ENCODE data around the gene ADAM10.

The ADAM10 gene

DNA sequence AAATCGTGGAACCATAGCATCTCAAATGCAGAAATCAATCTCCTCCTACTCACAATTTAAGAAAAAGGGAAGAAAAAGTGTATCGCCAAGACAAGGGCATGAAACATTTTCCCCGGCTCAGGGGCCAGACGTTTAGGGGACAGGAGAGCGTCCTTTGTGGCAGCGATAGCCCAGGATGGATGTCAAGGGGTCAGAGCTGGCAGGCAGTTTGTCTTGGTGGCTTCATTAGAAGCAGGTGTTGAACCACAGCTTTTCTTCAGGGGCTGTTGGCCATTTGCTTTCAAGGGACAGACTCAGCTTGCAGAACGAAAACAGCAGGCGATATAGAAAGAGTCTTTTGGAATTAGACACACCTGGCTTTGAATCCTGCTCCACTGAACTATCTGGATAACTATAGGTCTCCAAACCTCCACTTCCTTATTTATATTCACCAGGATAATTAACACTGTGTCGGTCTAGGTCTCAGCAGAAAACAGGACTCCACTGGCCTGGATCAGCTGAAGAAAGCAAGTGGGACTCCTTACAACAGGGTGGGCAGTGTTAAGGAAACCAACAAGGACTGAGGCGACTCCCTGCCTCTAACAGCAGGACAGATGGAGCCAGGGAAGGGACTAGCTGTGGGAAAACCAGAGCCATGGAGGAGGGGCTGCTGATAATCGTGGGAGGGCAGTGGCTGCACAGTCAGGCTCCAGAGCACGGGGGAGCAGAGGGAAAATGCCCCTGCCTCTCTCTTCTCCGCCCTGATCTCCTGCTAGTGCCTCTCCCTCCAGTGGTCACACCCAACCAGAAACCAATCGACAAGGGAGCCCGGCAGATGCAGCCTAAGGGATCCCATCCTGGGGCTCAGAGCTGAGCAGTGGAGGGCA lies 194.1 kb downstream of the ADAM10 start:
- DNase-seq (ENCODE audit: low read depth) = no peak

DNA sequence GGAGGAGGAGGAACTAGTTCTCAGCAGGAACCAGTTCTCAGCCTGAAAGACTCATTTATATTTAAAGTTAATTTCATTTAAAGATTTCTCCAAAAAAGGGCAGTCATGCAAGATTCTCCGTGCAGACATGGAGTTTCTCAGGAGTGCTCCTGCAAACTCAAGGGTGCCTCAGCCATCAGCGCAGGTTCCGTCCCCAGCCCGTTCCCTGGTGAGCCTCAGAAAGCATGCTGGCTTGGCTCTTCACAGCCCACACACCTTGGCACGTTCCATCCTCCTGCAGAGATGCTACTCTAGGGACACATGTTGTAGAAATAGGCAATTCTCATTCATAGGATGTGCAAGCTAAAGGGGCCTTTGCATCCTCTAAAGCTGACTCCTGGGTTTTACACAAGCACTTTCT lies 194.7 kb downstream of the ADAM10 start:
- DNase-seq (ENCODE audit: low read depth) = no peak
- TF ChIP-seq, protein P1, sequence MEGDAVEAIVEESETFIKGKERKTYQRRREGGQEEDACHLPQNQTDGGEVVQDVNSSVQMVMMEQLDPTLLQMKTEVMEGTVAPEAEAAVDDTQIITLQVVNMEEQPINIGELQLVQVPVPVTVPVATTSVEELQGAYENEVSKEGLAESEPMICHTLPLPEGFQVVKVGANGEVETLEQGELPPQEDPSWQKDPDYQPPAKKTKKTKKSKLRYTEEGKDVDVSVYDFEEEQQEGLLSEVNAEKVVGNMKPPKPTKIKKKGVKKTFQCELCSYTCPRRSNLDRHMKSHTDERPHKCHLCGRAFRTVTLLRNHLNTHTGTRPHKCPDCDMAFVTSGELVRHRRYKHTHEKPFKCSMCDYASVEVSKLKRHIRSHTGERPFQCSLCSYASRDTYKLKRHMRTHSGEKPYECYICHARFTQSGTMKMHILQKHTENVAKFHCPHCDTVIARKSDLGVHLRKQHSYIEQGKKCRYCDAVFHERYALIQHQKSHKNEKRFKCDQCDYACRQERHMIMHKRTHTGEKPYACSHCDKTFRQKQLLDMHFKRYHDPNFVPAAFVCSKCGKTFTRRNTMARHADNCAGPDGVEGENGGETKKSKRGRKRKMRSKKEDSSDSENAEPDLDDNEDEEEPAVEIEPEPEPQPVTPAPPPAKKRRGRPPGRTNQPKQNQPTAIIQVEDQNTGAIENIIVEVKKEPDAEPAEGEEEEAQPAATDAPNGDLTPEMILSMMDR (conservative IDR thresholded peaks at IDR 0.05; ENCODE audit: low read depth, low read length) = no peak
- H3K4me3 ChIP-seq (ENCODE audit: low read length) = no peak overlapping the region

More for the DNA sequence above, 194.1 kb downstream of the ADAM10 start:
- TF ChIP-seq, protein P1 (conservative IDR thresholded peaks at IDR 0.05; ENCODE audit: low read depth, low read length) = no peak
- H3K4me3 ChIP-seq (ENCODE audit: low read length) = no peak overlapping the region

DNA sequence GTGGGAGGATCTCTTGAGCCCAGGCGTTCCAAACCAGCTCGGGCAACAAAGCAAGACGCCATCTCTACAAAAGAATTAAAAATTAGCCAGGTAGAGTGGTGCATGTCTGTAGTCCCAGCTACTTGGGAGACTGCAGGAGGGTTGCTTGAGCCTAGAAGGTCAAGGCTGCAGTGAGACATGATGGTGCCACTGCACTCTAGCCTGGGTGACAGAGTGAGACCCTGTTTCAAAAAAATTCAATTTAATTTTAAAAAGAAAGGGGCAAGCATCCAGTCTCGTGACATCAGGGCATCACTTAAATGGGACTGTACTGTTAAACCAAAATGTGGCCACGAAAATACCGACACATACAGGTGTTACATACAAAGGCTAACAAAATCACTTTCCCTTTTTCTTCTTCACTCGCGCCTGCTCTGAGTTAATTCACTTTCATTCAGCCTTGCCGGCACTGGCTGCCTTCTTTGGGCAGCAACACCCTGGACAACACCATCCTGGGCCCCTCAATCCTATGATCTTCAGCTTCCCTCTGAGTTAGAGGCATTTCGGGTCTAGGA lies 196.1 kb downstream of the ADAM10 start:
- no peak overlapping the region for H3K4me3 ChIP-seq (ENCODE audit: low read length)
- TF ChIP-seq, protein P1 (conservative IDR thresholded peaks at IDR 0.05; ENCODE audit: low read depth, low read length) = no peak
- DNase-seq (ENCODE audit: low read depth) = no peak

DNA sequence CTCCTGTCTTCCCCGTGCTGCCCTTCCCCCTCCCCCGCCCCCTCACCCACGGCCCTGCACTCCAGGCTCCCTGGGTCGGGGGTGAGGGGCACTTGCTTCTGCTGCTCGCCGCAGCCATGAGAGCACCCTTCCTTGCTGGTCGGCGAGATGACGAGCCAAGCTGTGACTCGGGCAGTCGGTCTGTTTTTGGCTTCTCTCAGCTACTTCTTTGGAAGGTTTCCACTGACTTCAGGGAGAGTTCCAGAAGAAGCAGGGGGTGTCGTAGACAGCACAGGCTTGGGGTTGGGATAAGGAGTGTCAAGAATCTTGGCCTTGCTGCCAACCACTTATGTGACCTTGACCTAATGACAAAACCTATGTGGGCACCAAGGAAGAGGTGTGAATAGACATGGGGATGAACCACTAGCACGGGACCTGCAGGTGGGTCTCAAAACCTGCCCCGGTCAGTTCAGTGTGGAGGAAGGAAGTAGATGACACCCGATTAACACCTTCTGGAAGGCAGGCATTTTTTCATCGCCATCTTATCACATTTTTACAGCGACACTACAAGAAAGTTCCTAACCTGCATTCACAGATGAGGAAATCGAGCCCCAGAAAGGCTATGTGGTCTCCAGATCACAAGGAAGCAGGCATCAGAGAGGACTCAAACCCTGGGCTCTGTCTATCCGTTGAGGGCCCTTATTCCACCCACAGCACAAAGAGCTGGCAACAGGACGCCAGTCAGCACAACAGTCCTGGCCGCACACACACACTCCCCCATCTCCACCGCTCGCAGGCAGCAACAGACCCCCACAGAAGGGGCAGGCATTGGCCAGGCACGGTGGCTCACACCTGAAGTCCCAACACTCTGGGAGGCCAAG lies 196.8 kb downstream of the ADAM10 start:
- TF ChIP-seq, protein P1 (conservative IDR thresholded peaks at IDR 0.05; ENCODE audit: low read depth, low read length) = no peak
- no peak overlapping the region for H3K4me3 ChIP-seq (ENCODE audit: low read length)
- DNase-seq (ENCODE audit: low read depth) = no peak

DNA sequence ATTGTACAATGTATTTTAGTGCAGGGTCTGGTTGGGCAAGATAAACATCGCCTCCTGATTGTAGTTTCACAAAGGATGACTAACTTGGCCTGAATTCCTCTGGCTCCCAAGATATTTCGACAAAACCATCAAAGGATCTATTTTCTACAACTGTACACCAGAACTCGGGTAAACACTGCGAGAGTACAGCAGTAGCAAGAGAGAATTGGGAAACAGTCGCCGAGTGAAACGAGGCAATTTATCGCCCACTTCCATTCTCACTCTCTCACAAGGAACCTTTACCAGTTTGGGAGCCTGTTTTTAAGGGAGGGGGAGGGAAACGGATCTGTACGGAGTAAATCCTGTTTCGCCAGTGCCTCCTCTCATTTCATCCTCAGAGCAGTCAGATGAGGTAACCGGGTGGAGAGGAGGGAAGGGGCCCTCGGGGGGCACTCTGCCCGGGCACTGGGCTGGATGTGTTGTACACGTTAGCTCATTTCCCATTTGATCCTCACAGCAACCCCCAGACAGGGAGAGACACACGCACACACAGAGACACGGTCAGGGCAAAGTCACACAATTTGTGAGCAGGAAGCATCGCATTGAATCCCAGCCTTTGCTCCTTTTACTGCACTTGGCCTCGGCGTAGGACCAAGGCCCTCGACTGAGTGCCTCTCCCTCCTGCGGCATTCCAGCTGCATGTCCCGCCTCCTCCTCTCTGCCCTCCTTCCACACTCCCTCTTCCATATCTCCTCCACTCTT lies 197.6 kb downstream of the ADAM10 start:
- peak; percentile 68 for DNase-seq (ENCODE audit: low read depth)
- H3K4me3 ChIP-seq (ENCODE audit: low read length) = no peak overlapping the region
- TF ChIP-seq, protein P1 (conservative IDR thresholded peaks at IDR 0.05; ENCODE audit: low read depth, low read length) = no peak

DNA sequence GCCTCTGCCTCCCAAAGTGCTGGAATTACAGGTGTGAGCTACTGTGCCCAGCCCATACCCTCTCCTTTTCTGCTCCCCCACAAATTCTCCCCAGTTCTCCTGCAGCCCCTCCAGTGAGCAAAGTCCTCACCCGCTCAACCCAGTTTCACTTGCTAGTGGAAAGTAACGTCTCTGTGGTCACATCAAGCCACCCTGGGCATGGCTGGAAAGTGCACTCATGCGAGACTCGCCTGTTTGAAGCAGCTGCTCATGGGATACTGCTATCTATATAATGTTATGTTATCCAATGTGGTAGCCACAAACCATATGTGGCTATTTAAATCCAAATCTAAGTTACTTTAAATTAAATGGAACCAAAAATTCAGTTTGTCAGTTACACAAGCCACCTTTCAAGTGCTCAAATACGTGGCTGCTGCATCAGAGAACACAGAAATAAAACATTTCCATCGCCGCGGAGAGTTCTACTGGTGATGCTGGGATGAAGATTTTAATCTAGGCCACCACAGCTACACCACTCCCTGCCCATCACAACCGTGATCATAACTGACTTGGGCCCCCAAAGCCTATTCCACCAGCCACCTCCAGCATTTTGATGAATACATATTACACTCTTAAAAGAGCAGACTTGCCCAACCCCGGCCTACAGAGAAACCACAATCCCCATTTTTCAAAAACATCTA lies 198.3 kb downstream of the ADAM10 start:
- H3K4me3 ChIP-seq (ENCODE audit: low read length) = no peak overlapping the region
- no peak for DNase-seq (ENCODE audit: low read depth)
- TF ChIP-seq, protein P1 (conservative IDR thresholded peaks at IDR 0.05; ENCODE audit: low read depth, low read length) = no peak

All from retinal pigment epithelial cell (primary cell).